GM12865 (cell line): ENCODE results near the gene HMCN1.

Source experiments
- DNase-seq: peaks from one replicate; pipeline ENCODE4 v3.0.0; 2010; ENCODE audit warnings: low read depth
- H3K4me3 ChIP-seq: 2 replicates; pipeline ENCODE4 v1.5.1; 2011; ENCODE audit warnings: mild to moderate bottlenecking, low read depth, low read length, control low read depth
- TF ChIP-seq, protein P1 (sequence below): IDR thresholded peaks from 2 replicates; pipeline ENCODE4 v1.5.1; 2011; ENCODE audit warnings: low read length, control low read depth, low read depth, inconsistent platforms; ENCODE audit not compliant: insufficient read depth; ENCODE audit errors: missing control alignments

The HMCN1 gene

DNA sequence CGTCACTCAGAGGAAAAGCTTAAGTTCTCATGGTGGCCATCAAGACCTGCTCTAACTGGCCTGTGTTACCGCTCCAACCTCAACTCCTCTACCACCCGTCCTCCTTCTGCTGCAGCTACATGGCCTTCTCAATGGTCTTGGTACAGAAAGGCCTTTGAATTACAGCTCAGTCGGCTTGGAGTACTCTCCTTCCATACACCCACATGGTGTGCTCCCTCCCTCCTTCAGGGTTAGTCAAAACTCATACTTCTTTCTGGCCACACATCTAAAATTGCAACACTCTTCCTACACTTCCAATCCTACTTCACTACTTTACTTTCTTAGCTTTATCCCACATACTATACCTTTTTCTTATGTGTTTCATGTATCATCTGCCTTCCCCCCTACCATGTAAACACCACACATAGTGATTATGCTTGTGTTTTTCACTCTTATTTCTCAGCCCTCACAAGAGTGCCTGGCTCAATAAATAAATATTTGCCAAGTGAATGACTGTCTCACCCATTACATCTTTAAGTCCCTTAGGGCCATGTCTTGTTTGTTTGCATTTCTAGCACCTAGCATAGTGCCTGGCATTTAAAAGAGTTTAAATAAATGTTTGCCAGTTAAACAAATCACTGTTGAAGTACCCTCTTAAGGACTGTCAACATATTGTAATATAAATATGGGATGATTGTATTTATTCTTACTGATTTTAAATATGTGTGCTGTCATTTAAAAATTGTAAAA is 37.6 kb upstream of the HMCN1 start:
- no peak overlapping the region for H3K4me3 ChIP-seq
- TF ChIP-seq, protein P1, sequence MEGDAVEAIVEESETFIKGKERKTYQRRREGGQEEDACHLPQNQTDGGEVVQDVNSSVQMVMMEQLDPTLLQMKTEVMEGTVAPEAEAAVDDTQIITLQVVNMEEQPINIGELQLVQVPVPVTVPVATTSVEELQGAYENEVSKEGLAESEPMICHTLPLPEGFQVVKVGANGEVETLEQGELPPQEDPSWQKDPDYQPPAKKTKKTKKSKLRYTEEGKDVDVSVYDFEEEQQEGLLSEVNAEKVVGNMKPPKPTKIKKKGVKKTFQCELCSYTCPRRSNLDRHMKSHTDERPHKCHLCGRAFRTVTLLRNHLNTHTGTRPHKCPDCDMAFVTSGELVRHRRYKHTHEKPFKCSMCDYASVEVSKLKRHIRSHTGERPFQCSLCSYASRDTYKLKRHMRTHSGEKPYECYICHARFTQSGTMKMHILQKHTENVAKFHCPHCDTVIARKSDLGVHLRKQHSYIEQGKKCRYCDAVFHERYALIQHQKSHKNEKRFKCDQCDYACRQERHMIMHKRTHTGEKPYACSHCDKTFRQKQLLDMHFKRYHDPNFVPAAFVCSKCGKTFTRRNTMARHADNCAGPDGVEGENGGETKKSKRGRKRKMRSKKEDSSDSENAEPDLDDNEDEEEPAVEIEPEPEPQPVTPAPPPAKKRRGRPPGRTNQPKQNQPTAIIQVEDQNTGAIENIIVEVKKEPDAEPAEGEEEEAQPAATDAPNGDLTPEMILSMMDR, result no peak
- DNase-seq, result no peak

DNA sequence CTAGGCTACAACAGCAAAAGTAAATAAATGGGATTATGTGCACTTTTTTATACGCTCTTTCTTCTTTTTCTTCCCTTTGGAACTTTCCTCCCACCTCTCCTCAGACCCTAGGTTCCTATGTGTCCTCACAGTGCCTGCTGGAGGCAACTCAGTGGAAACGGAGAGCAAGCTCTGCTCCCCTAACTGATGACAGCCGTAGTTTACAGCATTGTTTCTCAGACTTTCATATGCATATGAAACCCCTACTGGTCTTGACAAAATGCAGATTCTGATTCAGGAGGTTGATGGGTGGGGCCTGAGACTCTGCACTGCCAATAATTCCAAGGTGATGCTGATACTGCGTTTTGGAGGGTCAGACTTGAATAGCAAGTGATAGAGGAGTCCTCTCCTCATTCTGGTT is 34.3 kb upstream of the HMCN1 start:
- TF ChIP-seq, protein P1, result no peak
- H3K4me3 ChIP-seq, result no peak overlapping the region
- no peak for DNase-seq

- DNase-seq, result no peak
- TF ChIP-seq, protein P1, result no peak
- H3K4me3 ChIP-seq, result no peak overlapping the region
Observed at GRCh38 chr1:185701650-185702049, 32.5 kb upstream of the HMCN1 start.

GRCh38 chr1:185704181-185704580 is 30.0 kb upstream of the HMCN1 start:
- DNase-seq, result no peak
- TF ChIP-seq, protein P1, result no peak
- no peak overlapping the region for H3K4me3 ChIP-seq

DNA sequence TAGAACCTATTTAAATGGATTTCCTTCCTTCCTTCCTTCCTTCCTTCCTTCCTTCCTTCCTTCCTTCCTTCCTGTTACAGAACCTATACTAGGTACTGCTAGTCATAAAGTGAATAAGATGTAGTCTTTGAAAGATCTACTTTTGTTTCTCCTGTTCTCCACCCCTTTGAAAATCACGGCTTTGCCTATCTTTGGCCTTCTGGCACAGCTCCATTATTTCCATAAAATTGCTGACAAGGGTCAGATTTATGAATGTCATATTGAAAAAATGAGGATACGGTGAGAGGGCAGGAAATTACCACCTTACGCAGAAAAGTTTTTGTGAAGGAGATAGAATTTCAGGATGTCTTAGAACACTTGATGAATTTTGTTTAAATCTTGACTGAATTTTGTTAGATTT is 18.1 kb upstream of the HMCN1 start:
- DNase-seq, result no peak
- TF ChIP-seq, protein P1, result no peak

DNA sequence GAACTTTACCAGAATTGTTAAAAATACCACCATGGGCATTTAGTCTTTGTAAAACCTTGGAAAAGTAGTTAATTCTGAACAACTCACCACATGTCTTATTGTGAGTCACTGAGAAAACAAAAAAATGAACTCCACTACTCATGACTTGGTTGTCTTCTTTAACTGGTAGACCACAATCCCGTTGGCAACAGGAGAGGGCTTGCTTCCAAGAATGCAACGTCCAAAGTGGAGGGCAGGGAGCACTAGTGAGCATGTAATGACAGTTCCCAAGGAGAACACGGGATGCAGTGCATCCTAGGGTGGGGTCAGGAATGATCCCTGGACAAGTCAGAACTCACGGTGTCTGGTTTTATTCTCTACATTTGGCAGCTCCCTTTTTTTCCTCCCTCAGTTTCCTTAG is 15.2 kb upstream of the HMCN1 start:
- DNase-seq, result no peak
- H3K4me3 ChIP-seq, result no peak overlapping the region
- TF ChIP-seq, protein P1, result no peak

More for the DNA sequence above, 18.1 kb upstream of the HMCN1 start:
- H3K4me3 ChIP-seq, result no peak overlapping the region

DNA sequence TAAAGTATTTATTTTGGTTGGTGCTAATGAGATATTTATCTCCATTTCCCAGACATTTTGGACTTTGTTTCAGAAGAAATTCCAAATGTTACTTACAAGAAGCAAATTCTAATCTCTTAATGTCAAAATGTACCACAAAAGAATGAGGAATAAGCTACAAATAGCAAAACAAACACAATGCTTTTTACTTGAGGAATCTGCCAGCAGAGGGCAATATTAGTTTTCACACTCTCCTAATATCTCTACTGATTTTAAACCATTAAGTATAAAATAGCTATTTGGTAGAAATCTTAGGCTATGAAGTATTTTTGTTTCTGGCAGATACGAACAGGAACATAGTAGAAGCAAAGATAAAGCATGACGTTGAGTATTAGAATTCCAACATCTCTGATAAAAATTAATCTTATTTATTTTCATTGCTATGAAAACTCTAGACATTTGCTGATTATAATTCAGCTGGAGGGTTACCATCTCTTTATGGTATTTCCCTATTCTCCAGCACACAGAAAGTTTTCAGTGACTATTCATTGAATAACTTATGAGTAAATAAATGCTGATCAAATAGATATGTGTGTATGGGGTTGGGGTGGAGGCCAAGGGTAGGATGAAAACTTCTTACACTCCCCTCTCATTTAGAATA is 13.4 kb upstream of the HMCN1 start:
- peak; percentile 21 for DNase-seq
- TF ChIP-seq, protein P1, result peak; percentile 29
- H3K4me3 ChIP-seq, result no peak overlapping the region
